ENCODE data around the gene LRRC56.

LRRC56 gene

DNA sequence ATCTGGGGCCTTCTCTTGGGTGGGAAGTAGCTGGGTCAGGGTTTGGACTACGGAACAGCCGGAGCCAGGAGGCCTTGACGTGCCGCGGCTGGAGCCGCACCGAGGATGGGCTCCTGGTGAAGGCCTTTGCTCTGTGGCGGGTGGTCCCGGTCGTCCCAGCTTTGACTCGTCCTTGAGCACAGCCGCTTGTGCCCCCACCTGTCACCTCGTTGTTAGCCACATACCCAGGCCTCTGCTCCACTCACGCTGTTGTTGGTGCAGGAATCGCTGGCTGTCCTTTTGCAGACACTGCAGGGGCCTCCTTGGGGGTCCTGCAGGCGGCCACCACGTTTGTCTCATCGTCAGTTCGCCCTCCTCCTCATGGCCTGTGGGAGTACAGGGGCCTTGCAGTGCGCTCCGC lies 56.0 kb downstream of the LRRC56 start:
- no peak for TF ChIP-seq SIN3A (IDR thresholded peaks at IDR 0.05; ENCODE audit: borderline replicate concordance, insufficient read depth, low read length)
- no peak for TF ChIP-seq POLR2AphosphoS5 (IDR thresholded peaks at IDR 0.05; ENCODE audit: low read depth, low read length)
- TF ChIP-seq, protein P1, sequence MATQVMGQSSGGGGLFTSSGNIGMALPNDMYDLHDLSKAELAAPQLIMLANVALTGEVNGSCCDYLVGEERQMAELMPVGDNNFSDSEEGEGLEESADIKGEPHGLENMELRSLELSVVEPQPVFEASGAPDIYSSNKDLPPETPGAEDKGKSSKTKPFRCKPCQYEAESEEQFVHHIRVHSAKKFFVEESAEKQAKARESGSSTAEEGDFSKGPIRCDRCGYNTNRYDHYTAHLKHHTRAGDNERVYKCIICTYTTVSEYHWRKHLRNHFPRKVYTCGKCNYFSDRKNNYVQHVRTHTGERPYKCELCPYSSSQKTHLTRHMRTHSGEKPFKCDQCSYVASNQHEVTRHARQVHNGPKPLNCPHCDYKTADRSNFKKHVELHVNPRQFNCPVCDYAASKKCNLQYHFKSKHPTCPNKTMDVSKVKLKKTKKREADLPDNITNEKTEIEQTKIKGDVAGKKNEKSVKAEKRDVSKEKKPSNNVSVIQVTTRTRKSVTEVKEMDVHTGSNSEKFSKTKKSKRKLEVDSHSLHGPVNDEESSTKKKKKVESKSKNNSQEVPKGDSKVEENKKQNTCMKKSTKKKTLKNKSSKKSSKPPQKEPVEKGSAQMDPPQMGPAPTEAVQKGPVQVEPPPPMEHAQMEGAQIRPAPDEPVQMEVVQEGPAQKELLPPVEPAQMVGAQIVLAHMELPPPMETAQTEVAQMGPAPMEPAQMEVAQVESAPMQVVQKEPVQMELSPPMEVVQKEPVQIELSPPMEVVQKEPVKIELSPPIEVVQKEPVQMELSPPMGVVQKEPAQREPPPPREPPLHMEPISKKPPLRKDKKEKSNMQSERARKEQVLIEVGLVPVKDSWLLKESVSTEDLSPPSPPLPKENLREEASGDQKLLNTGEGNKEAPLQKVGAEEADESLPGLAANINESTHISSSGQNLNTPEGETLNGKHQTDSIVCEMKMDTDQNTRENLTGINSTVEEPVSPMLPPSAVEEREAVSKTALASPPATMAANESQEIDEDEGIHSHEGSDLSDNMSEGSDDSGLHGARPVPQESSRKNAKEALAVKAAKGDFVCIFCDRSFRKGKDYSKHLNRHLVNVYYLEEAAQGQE (IDR thresholded peaks at IDR 0.05; ENCODE audit: insufficient read depth in 1 of 2, low read depth in 2 of 2, low read length in 2 of 2) = no peak
- no peak for TF ChIP-seq TAF1 (IDR thresholded peaks at IDR 0.05; ENCODE audit: borderline replicate concordance, insufficient read depth, low read length)

DNA sequence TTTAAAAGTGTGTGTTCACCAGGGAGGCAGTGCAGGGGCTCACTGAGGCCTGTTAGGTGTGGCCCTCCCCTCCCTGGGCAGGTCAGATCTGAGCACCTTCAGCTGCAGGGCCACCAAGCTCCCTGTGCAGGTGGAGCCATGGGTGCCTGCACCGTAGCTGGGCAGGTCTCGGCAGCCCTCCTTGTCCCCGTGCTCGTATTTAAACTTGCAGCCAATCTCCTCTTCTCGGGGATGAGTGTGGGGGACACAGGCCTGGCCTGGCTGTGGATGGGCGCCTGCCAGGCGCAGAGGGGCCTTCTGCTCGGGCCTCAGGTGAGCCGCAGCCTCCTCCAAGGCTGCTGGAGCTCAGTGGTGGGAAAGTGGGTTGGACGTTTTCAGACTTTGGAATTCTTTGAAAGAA lies 58.1 kb downstream of the LRRC56 start:
- TF ChIP-seq FOXP2 (optimal IDR thresholded peaks at IDR 0.05; ENCODE audit: borderline replicate concordance, extremely low read depth, extremely low read length, insufficient read depth) (no peak), SIN3A (IDR thresholded peaks at IDR 0.05; ENCODE audit: borderline replicate concordance, insufficient read depth, low read length) (no peak), TAF1 (IDR thresholded peaks at IDR 0.05; ENCODE audit: borderline replicate concordance, insufficient read depth, low read length) (no peak), POLR2AphosphoS5 (IDR thresholded peaks at IDR 0.05; ENCODE audit: low read depth, low read length) (no peak)
- TF ChIP-seq, protein P1 (IDR thresholded peaks at IDR 0.05; ENCODE audit: insufficient read depth in 1 of 2, low read depth in 2 of 2, low read length in 2 of 2) = no peak

DNA sequence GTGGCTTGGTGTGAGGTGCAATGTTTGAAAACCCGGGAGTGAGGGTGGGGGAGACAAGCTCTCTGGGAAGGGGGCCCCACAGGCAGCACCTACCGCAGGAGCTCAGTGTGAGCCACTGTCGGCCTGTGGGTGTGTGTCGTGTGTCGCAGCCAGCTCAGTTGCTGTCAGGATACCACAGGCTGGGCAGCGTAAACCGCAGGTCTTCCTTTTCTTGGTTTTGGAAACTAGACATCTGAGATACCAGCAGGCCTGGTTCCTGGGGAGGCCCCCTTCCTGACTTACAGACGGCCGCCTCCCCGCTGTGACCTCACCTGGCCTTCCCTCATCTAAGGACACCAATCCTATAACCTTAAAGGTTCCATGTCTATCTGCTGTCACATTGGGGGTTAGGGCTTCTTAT lies 59.0 kb downstream of the LRRC56 start:
- TF ChIP-seq SIN3A (IDR thresholded peaks at IDR 0.05; ENCODE audit: borderline replicate concordance, insufficient read depth, low read length) (no peak), TAF1 (IDR thresholded peaks at IDR 0.05; ENCODE audit: borderline replicate concordance, insufficient read depth, low read length) (no peak), FOXP2 (optimal IDR thresholded peaks at IDR 0.05; ENCODE audit: borderline replicate concordance, extremely low read depth, extremely low read length, insufficient read depth) (no peak), POLR2AphosphoS5 (IDR thresholded peaks at IDR 0.05; ENCODE audit: low read depth, low read length) (no peak)
- TF ChIP-seq, protein P1 (IDR thresholded peaks at IDR 0.05; ENCODE audit: insufficient read depth in 1 of 2, low read depth in 2 of 2, low read length in 2 of 2) = no peak

DNA sequence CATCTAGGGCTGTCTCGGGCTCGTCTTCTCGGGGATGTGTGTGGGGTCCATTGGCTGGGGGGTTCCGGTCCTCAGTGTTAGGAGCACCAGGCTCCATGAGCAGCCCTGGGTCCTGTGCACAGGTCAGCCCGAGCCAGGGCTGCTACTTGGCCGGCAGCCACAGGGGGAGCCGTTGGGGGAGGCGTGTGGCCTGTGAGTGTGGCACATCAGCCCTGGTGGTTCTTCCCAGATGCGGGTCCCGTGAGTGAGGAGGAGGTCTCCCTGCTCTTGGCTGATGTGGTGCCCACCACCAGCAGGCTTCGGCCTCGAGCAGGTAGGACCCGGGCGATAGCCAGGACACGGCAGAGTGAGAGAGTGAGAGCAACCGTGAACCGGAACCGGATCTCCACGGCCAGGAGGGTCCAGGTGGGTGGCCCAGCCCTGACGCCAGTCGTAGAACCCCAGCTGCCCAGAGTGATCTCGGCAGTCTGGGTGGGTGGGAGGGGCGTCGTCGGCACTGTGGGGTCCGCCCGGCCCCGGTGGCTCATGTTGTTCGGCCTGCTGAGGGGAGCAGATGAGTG lies 59.9 kb downstream of the LRRC56 start:
- no peak for TF ChIP-seq TAF1 (IDR thresholded peaks at IDR 0.05; ENCODE audit: borderline replicate concordance, insufficient read depth, low read length)
- TF ChIP-seq, protein P1 (IDR thresholded peaks at IDR 0.05; ENCODE audit: insufficient read depth in 1 of 2, low read depth in 2 of 2, low read length in 2 of 2) = no peak
- no peak for TF ChIP-seq SIN3A (IDR thresholded peaks at IDR 0.05; ENCODE audit: borderline replicate concordance, insufficient read depth, low read length)
- no peak for TF ChIP-seq FOXP2 (optimal IDR thresholded peaks at IDR 0.05; ENCODE audit: borderline replicate concordance, extremely low read depth, extremely low read length, insufficient read depth)
- TF ChIP-seq POLR2AphosphoS5 (IDR thresholded peaks at IDR 0.05; ENCODE audit: low read depth, low read length) = no peak
